ENCODE data around the gene ANKS1B.
"Not testable (repeated sequence)": the region's sequence is repeated elsewhere in the genome, so short reads cannot be mapped to it uniquely, and the experiment has no call there.

ANKS1B gene

GRCh38 chr12:98990648-98991047 lies 994.1 kb downstream of the ANKS1B start:
- in situ Hi-C loops (cut with HindIII; ENCODE audit: low sequenced_read_pairs), result no loop called here

- in situ Hi-C loops (cut with HindIII; ENCODE audit: low sequenced_read_pairs), result no loop called here
Measured at GRCh38 chr12:98985156-98985555, 999.6 kb downstream of the ANKS1B start.

GRCh38 chr12:98983647-98984046 lies 1001.1 kb downstream of the ANKS1B start:
- in situ Hi-C loops (cut with HindIII; ENCODE audit: low sequenced_read_pairs), result no loop called here

GRCh38 chr12:98980508-98980907 lies 1004.2 kb downstream of the ANKS1B start:
- in situ Hi-C loops (cut with HindIII; ENCODE audit: low sequenced_read_pairs), result no loop called here

- in situ Hi-C loops (cut with HindIII; ENCODE audit: low sequenced_read_pairs), result no loop called here
Measured at GRCh38 chr12:98977186-98977585, 1007.5 kb downstream of the ANKS1B start.

GRCh38 chr12:98974767-98975381 lies 1009.9 kb downstream of the ANKS1B start:
- in situ Hi-C loops (cut with HindIII; ENCODE audit: low sequenced_read_pairs), result no loop called here

GRCh38 chr12:98973395-98973794 lies 1011.3 kb downstream of the ANKS1B start:
- in situ Hi-C loops (cut with HindIII; ENCODE audit: low sequenced_read_pairs), result no loop called here

GRCh38 chr12:98970950-98971349 lies 1013.8 kb downstream of the ANKS1B start:
- in situ Hi-C loops (cut with HindIII; ENCODE audit: low sequenced_read_pairs), result no loop called here

GRCh38 chr12:98970210-98970609 lies 1014.5 kb downstream of the ANKS1B start:
- in situ Hi-C loops (cut with HindIII; ENCODE audit: low sequenced_read_pairs), result no loop called here

GRCh38 chr12:98968896-98969295 lies 1015.8 kb downstream of the ANKS1B start:
- in situ Hi-C loops (cut with HindIII; ENCODE audit: low sequenced_read_pairs), result no loop called here

GRCh38 chr12:98957135-98957534 lies 1027.6 kb downstream of the ANKS1B start:
- in situ Hi-C loops (cut with HindIII; ENCODE audit: low sequenced_read_pairs), result not testable (repeated sequence)

- in situ Hi-C loops (cut with HindIII; ENCODE audit: low sequenced_read_pairs), result no loop called here
Measured at GRCh38 chr12:98955284-98955683, 1029.5 kb downstream of the ANKS1B start.

- in situ Hi-C loops (cut with HindIII; ENCODE audit: low sequenced_read_pairs), result no loop called here
Measured at GRCh38 chr12:98954506-98954905, 1030.2 kb downstream of the ANKS1B start.

- in situ Hi-C loops (cut with HindIII; ENCODE audit: low sequenced_read_pairs), result no loop called here
Measured at GRCh38 chr12:98951406-98951805, 1033.3 kb downstream of the ANKS1B start.

GRCh38 chr12:98948343-98948949 lies 1036.3 kb downstream of the ANKS1B start:
- in situ Hi-C loops (cut with HindIII; ENCODE audit: low sequenced_read_pairs), result no loop called here

GRCh38 chr12:98945864-98946263 lies 1038.9 kb downstream of the ANKS1B start:
- in situ Hi-C loops (cut with HindIII; ENCODE audit: low sequenced_read_pairs), result no loop called here

GRCh38 chr12:98939926-98940325 lies 1044.8 kb downstream of the ANKS1B start:
- in situ Hi-C loops (cut with HindIII; ENCODE audit: low sequenced_read_pairs), result no loop called here

- in situ Hi-C loops (cut with HindIII; ENCODE audit: low sequenced_read_pairs), result no loop called here
Measured at GRCh38 chr12:98939350-98939749, 1045.4 kb downstream of the ANKS1B start.

- in situ Hi-C loops (cut with HindIII; ENCODE audit: low sequenced_read_pairs), result no loop called here
Measured at GRCh38 chr12:98935847-98936246, 1048.9 kb downstream of the ANKS1B start.

GRCh38 chr12:98922871-98923270 lies 1061.9 kb downstream of the ANKS1B start:
- in situ Hi-C loops (cut with HindIII; ENCODE audit: low sequenced_read_pairs), result no loop called here

- in situ Hi-C loops (cut with HindIII; ENCODE audit: low sequenced_read_pairs), result no loop called here
Measured at GRCh38 chr12:98918176-98918863, 1066.4 kb downstream of the ANKS1B start.

GRCh38 chr12:98916106-98916505 lies 1068.6 kb downstream of the ANKS1B start:
- in situ Hi-C loops (cut with HindIII; ENCODE audit: low sequenced_read_pairs), result no loop called here
